GM23338 (cell line): ENCODE results near the gene ZSCAN2. TPM values are rescaled to one million over a fixed set of nuclear protein-coding genes. Genes with fewer than 3 reads are reported as not detected.
"Not testable (repeated sequence)": the region's sequence is repeated elsewhere in the genome, so short reads cannot be mapped to it uniquely, and the experiment has no call there.

Source experiments
- ATAC-seq: fragments of 200-7000 bp; cut with Tn5 transposase; 3 replicates; pipeline ENCODE4 v1.9.1; 2020
- DNase-seq: peaks from one replicate; pipeline ENCODE4 v3.0.0-alpha.2; 2015; ENCODE audit warnings: low spot score
- H2AFZ ChIP-seq: fragments of 200-600 bp; sonication (generic); 2 replicates; pipeline ENCODE4 v1.8.0; 2016; ENCODE audit warnings: antibody characterized with exemption, mild to moderate bottlenecking, moderate library complexity
- H3F3A ChIP-seq: fragments of 200-600 bp; sonication (generic); replicated peaks from 2 replicates; pipeline ENCODE4 v1.8.0; 2017; ENCODE audit warnings: antibody characterized with exemption, mixed run types, low read depth
- H3K27ac ChIP-seq: fragments of 200-600 bp; sonication (generic); 2 replicates; pipeline ENCODE4 v1.6.1; 2016; ENCODE audit warnings: low read depth
- H3K27me3 ChIP-seq: fragments of 200-600 bp; sonication (generic); 2 replicates; pipeline ENCODE4 v1.8.0; 2016; ENCODE audit warnings: mild to moderate bottlenecking, mixed run types, moderate library complexity; ENCODE audit not compliant: insufficient read depth
- H3K36me3 ChIP-seq: fragments of 200-600 bp; sonication (generic); 2 replicates; pipeline ENCODE4 v1.8.0; 2016; ENCODE audit warnings: mild to moderate bottlenecking; ENCODE audit not compliant: insufficient read depth
- H3K4me1 ChIP-seq: fragments of 200-600 bp; sonication (generic); 2 replicates; pipeline ENCODE4 v1.8.0; 2016; ENCODE audit warnings: mild to moderate bottlenecking, moderate library complexity; ENCODE audit not compliant: insufficient read depth
- H3K4me2 ChIP-seq: fragments of 200-600 bp; sonication (generic); 2 replicates; pipeline ENCODE4 v1.7.1; 2017; ENCODE audit warnings: mixed run types
- H3K4me3 ChIP-seq: fragments of 200-600 bp; sonication (generic); 2 replicates; pipeline ENCODE4 v1.6.1; 2016; ENCODE audit warnings: mixed run types
- H3K79me2 ChIP-seq: fragments of 200-600 bp; sonication (generic); replicated peaks from 2 replicates; pipeline ENCODE4 v1.8.0; 2017; ENCODE audit warnings: mild to moderate bottlenecking; ENCODE audit not compliant: insufficient read depth
- H3K9me2 ChIP-seq: fragments of 200-600 bp; sonication (generic); 2 replicates; pipeline ENCODE4 v1.8.0; 2017; ENCODE audit not compliant: insufficient read depth
- H4K20me1 ChIP-seq: fragments of 200-600 bp; sonication (generic); replicated peaks from 2 replicates; pipeline ENCODE4 v1.8.0; 2017; ENCODE audit warnings: mild to moderate bottlenecking; ENCODE audit not compliant: insufficient read depth
- H3K27ac Mint-ChIP-seq: 2 replicates; pipeline ENCODE4 v1.8.0; 2020; ENCODE audit warnings: inconsistent platforms, mild to moderate bottlenecking, moderate library complexity, mixed read lengths
- H3K27me3 Mint-ChIP-seq: 3 replicates; pipeline ENCODE4 v1.8.0; 2022; ENCODE audit warnings: low read depth, mild to moderate bottlenecking, moderate library complexity, mixed read lengths, inconsistent platforms; ENCODE audit not compliant: insufficient read depth, poor library complexity
- H3K36me3 Mint-ChIP-seq: 3 replicates; pipeline ENCODE4 v1.8.0; 2021; ENCODE audit warnings: low read depth, mild to moderate bottlenecking, inconsistent platforms, moderate library complexity, mixed read lengths
- H3K4me1 Mint-ChIP-seq: 3 replicates; pipeline ENCODE4 v1.8.0; 2020; ENCODE audit warnings: mild to moderate bottlenecking, inconsistent platforms, mixed read lengths
- H3K4me3 Mint-ChIP-seq: 3 replicates; pipeline ENCODE4 v1.8.0; 2021; ENCODE audit warnings: moderate library complexity, mild to moderate bottlenecking, inconsistent platforms, mixed read lengths
- H3K9me3 Mint-ChIP-seq: 3 replicates; pipeline ENCODE4 v1.8.0; 2020; ENCODE audit warnings: moderate library complexity, mild to moderate bottlenecking, inconsistent platforms, mixed read lengths
- ZNF462 ChIP-seq: fragments of 250-450 bp; sonication (Bioruptor Pico); IDR thresholded peaks from 2 replicates; pipeline ENCODE4 v1.5.0; 2020; ENCODE audit warnings: mild to moderate bottlenecking, moderate library complexity
- polyA plus RNA-seq: library from polyadenylated mRNA; unstranded; fragments of >200 nt; fragmentation: Nextera tagmentation; extraction: Ambion mirVana; gene quantifications from 2 replicates; pipeline ENCODE4 v1.2.1, GENCODE V29; 2016
- total RNA-seq: library from RNA; depleted of rRNA; stranded (reverse); fragments of >200 nt; shearing (Covaris generic); gene quantifications from 2 replicates; pipeline ENCODE4 v1.2.3, GENCODE V29; 2014

The ZSCAN2 gene
- total and polyA plus RNA-seq, 2 experiments from 2014 or later, result 45.8 to 63.9 TPM

GRCh38 chr15:84552896-84553295 lies 47.9 kb upstream of the ZSCAN2 start (continued):
- TF ChIP-seq ZNF462 (CRISPR knock-in tag), result no peak

GRCh38 chr15:84556690-84557089 lies 44.1 kb upstream of the ZSCAN2 start:
- H3F3A ChIP-seq, H3K9me2 ChIP-seq, H3K4me3 Mint-ChIP-seq, H3K36me3 Mint-ChIP-seq, H3K36me3 ChIP-seq, H3K4me2 ChIP-seq, ATAC-seq, H3K4me3 ChIP-seq, H3K79me2 ChIP-seq, H4K20me1 ChIP-seq, H3K27ac Mint-ChIP-seq, H3K27me3 ChIP-seq, H2AFZ ChIP-seq, H3K27ac ChIP-seq, DNase-seq, H3K27me3 Mint-ChIP-seq, H3K9me3 Mint-ChIP-seq: not testable (repeated sequence)
- peaks cover 19% of the 10 kb centered on the region for H3K4me1 ChIP-seq
- peaks cover 24% of the 10 kb centered on the region for H3K4me1 Mint-ChIP-seq

- not testable (repeated sequence) for H3K4me3 ChIP-seq, H2AFZ ChIP-seq, H3K27me3 ChIP-seq, H3K79me2 ChIP-seq, H4K20me1 ChIP-seq, H3K27ac Mint-ChIP-seq, H3K36me3 ChIP-seq, H3K9me3 Mint-ChIP-seq, H3K4me3 Mint-ChIP-seq, ATAC-seq, H3K4me1 ChIP-seq, DNase-seq, H3K27ac ChIP-seq, H3K9me2 ChIP-seq, H3K36me3 Mint-ChIP-seq, H3K4me2 ChIP-seq
- Mint-ChIP-seq H3K27me3 (peaks cover 13% of the 10 kb centered on the region), H3K4me1 (peaks cover 13% of the 10 kb centered on the region)
- H3F3A ChIP-seq, result peaks cover 11% of the 10 kb centered on the region; the same call in 1 of the 2 replicates
Observed at GRCh38 chr15:84568021-84568420, 32.8 kb upstream of the ZSCAN2 start.
